ENCODE data around the gene CNTROB.

CNTROB gene

DNA sequence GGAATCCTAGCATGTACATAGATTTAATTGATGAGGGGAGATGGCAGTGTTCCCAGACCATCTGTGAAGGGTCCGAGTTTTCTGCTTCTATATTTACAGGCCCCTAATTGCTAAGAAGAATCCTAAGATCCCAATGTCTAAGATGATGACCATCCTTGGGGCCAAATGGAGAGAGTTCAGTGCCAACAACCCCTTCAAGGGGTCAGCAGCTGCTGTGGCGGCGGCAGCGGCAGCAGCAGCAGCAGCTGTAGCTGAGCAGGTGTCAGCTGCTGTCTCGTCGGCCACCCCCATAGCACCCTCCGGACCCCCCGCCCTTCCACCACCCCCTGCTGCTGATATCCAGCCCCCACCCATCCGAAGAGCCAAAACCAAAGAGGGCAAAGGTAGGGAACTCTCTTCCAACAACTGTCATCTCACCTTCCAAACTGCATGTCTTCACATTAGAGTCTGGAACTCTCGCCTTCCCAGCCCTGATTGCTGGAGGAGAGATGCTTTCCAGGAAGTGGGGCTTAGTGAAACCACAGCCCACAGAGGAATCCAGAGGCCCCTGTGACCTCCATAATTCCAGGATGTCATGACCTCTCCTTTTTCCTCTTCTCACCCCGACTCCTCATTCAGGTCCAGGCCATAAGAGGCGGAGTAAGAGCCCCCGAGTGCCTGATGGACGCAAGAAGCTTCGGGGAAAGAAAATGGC lies 38.7 kb upstream of the CNTROB start:
- TF ChIP-seq, protein P1, sequence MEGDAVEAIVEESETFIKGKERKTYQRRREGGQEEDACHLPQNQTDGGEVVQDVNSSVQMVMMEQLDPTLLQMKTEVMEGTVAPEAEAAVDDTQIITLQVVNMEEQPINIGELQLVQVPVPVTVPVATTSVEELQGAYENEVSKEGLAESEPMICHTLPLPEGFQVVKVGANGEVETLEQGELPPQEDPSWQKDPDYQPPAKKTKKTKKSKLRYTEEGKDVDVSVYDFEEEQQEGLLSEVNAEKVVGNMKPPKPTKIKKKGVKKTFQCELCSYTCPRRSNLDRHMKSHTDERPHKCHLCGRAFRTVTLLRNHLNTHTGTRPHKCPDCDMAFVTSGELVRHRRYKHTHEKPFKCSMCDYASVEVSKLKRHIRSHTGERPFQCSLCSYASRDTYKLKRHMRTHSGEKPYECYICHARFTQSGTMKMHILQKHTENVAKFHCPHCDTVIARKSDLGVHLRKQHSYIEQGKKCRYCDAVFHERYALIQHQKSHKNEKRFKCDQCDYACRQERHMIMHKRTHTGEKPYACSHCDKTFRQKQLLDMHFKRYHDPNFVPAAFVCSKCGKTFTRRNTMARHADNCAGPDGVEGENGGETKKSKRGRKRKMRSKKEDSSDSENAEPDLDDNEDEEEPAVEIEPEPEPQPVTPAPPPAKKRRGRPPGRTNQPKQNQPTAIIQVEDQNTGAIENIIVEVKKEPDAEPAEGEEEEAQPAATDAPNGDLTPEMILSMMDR (IDR thresholded peaks at IDR 0.05; ENCODE audit: low read depth, low read length), result no peak
- H3K4me3 ChIP-seq (replicated peaks in 1 of 2; ENCODE audit: low read depth in 2 of 2, low read length in 2 of 2), result no peak overlapping the region
- no peak for DNase-seq (ENCODE audit: low read depth in 2 of 2)

GRCh38 chr17:7894226-7894625 lies 37.8 kb upstream of the CNTROB start:
- no peak for DNase-seq (ENCODE audit: low read depth in 2 of 2)
- H3K4me3 ChIP-seq (replicated peaks in 1 of 2; ENCODE audit: low read depth in 2 of 2, low read length in 2 of 2), result no peak overlapping the region
- TF ChIP-seq, protein P1 (IDR thresholded peaks at IDR 0.05; ENCODE audit: low read depth, low read length), result no peak

- TF ChIP-seq, protein P1 (IDR thresholded peaks at IDR 0.05; ENCODE audit: low read depth, low read length), result no peak
- DNase-seq (ENCODE audit: low read depth in 2 of 2), result no peak
- H3K4me3 ChIP-seq (replicated peaks in 1 of 2; ENCODE audit: low read depth in 2 of 2, low read length in 2 of 2), result no peak overlapping the region
Observed at GRCh38 chr17:7894866-7895265, 37.1 kb upstream of the CNTROB start.

DNA sequence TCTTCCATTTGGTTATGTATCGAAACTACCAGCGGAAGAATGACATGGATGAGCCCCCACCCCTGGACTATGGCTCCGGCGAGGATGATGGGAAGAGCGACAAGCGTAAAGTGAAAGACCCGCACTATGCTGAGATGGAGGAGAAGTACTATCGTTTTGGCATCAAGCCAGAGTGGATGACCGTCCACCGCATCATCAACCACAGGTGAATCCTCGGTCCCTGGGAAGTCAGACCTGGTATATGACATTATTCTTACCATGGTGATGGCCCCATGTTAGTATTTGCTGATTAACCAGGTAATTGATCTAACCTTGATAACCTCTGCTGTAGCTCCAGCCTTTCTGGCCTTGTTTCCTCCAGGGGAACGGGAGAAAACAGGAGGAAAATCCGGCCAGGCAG lies 34.9 kb upstream of the CNTROB start:
- TF ChIP-seq, protein P1 (IDR thresholded peaks at IDR 0.05; ENCODE audit: low read depth, low read length), result no peak
- DNase-seq (ENCODE audit: low read depth in 2 of 2), result no peak

GRCh38 chr17:7897773-7898172 lies 34.2 kb upstream of the CNTROB start:
- TF ChIP-seq, protein P1 (IDR thresholded peaks at IDR 0.05; ENCODE audit: low read depth, low read length), result peak; percentile 45
- DNase-seq (ENCODE audit: low read depth in 2 of 2), result peak; percentile 72 to 79
- H3K4me3 ChIP-seq (replicated peaks in 1 of 2; ENCODE audit: low read depth in 2 of 2, low read length in 2 of 2), result no peak overlapping the region

More for the DNA sequence above, 34.9 kb upstream of the CNTROB start:
- H3K4me3 ChIP-seq (replicated peaks in 1 of 2; ENCODE audit: low read depth in 2 of 2, low read length in 2 of 2), result no peak overlapping the region

- no peak for DNase-seq (ENCODE audit: low read depth in 2 of 2)
- no peak overlapping the region for H3K4me3 ChIP-seq (replicated peaks in 1 of 2; ENCODE audit: low read depth in 2 of 2, low read length in 2 of 2)
- TF ChIP-seq, protein P1 (IDR thresholded peaks at IDR 0.05; ENCODE audit: low read depth, low read length), result no peak
Observed at GRCh38 chr17:7903154-7904103, 28.6 kb upstream of the CNTROB start.
